Neural cell (in vitro differentiated cells): ENCODE measurements around the gene MILR1.

ENCODE experiments used
- EP300 ChIP-seq: fragments of 450-650 bp; conservative IDR thresholded peaks from 2 replicates; pipeline ENCODE4 v1.6.1; 2014; ENCODE audit warnings: antibody characterized with exemption, mild to moderate bottlenecking, moderate library complexity; ENCODE audit not compliant: poor library complexity, severe bottlenecking
- RAD21 ChIP-seq: fragments of 450-650 bp; conservative IDR thresholded peaks from 2 replicates; pipeline ENCODE4 v1.6.1; 2014; ENCODE audit warnings: antibody characterized with exemption, mild to moderate bottlenecking, moderate library complexity
- TF ChIP-seq, protein P1 (sequence below): fragments of 450-650 bp; IDR thresholded peaks from 2 replicates; pipeline ENCODE4 v1.5.1; 2014; ENCODE audit warnings: antibody characterized with exemption, mild to moderate bottlenecking, moderate library complexity; ENCODE audit not compliant: poor library complexity, severe bottlenecking

DNA sequence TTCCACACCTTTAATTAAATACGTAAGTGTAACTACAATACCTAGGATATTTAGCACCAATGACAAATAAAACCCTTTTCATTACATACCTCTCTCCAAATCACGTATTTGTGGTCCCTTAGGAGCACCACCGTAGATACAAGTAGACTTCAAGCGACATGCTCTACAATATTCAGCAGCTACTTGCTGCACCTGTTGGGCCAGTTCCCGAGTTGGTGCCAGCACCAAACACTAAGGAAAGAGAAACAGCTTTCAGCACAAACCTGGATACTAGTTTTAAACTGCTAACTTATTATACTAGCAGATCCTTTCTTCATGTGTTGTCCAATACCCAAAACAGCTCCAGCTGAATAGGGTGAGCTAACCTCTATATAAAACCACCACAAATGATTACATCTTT, 54.4 kb downstream of the MILR1 start:
- no peak for TF ChIP-seq EP300
- TF ChIP-seq, protein P1, sequence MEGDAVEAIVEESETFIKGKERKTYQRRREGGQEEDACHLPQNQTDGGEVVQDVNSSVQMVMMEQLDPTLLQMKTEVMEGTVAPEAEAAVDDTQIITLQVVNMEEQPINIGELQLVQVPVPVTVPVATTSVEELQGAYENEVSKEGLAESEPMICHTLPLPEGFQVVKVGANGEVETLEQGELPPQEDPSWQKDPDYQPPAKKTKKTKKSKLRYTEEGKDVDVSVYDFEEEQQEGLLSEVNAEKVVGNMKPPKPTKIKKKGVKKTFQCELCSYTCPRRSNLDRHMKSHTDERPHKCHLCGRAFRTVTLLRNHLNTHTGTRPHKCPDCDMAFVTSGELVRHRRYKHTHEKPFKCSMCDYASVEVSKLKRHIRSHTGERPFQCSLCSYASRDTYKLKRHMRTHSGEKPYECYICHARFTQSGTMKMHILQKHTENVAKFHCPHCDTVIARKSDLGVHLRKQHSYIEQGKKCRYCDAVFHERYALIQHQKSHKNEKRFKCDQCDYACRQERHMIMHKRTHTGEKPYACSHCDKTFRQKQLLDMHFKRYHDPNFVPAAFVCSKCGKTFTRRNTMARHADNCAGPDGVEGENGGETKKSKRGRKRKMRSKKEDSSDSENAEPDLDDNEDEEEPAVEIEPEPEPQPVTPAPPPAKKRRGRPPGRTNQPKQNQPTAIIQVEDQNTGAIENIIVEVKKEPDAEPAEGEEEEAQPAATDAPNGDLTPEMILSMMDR: no peak
- no peak for TF ChIP-seq RAD21
